ENCODE results near the gene C2CD4A.

The C2CD4A gene

GRCh38 chr15:62104846-62105245 lies 38.1 kb downstream of the C2CD4A start:
- Histone ChIP-seq H3K4me3 (replicated peaks; ENCODE audit: insufficient read depth, low read length) (no peak overlapping the region), H3K27me3 (ENCODE audit: insufficient read depth, poor library complexity, severe bottlenecking) (peaks cover under 1% of the 10 kb centered on the region), H3K27ac (replicated peaks) (no peak overlapping the region)
- no peak for TF ChIP-seq CTCF (IDR thresholded peaks at IDR 0.05; ENCODE audit: insufficient read depth, low read length)
- no peak for TF ChIP-seq POLR2AphosphoS5 (IDR thresholded peaks at IDR 0.05; ENCODE audit: low read depth)
- TF ChIP-seq SPI1 (IDR thresholded peaks at IDR 0.05; ENCODE audit: borderline replicate concordance, low read depth), result no peak
- TF ChIP-seq REST (IDR thresholded peaks at IDR 0.05; ENCODE audit: insufficient replicate concordance, low read depth), result no peak
- no peak for TF ChIP-seq GABPA (IDR thresholded peaks at IDR 0.05; ENCODE audit: low read depth)
- no peak for DNase-seq (ENCODE audit: low read depth in 1 of 2, low spot score in 1 of 2)

GRCh38 chr15:62105266-62105665 lies 38.5 kb downstream of the C2CD4A start:
- H3K4me3 ChIP-seq (replicated peaks; ENCODE audit: insufficient read depth, low read length), result no peak overlapping the region
- no peak for TF ChIP-seq SPI1 (IDR thresholded peaks at IDR 0.05; ENCODE audit: borderline replicate concordance, low read depth)
- no peak for TF ChIP-seq CTCF (IDR thresholded peaks at IDR 0.05; ENCODE audit: insufficient read depth, low read length)
- TF ChIP-seq GABPA (IDR thresholded peaks at IDR 0.05; ENCODE audit: low read depth), result no peak
- no peak for TF ChIP-seq REST (IDR thresholded peaks at IDR 0.05; ENCODE audit: insufficient replicate concordance, low read depth)
- TF ChIP-seq POLR2AphosphoS5 (IDR thresholded peaks at IDR 0.05; ENCODE audit: low read depth), result no peak
- no peak for DNase-seq (ENCODE audit: low read depth in 1 of 2, low spot score in 1 of 2)
- H3K27ac ChIP-seq (replicated peaks), result no peak overlapping the region
- H3K27me3 ChIP-seq (ENCODE audit: insufficient read depth, poor library complexity, severe bottlenecking), result peaks cover 3% of the 10 kb centered on the region

- H3K27ac ChIP-seq (replicated peaks), result no peak overlapping the region
- no peak overlapping the region for H3K4me3 ChIP-seq (replicated peaks; ENCODE audit: insufficient read depth, low read length)
- H3K27me3 ChIP-seq (ENCODE audit: insufficient read depth, poor library complexity, severe bottlenecking), result peaks cover 3% of the 10 kb centered on the region
- no peak for TF ChIP-seq POLR2AphosphoS5 (IDR thresholded peaks at IDR 0.05; ENCODE audit: low read depth)
- TF ChIP-seq CTCF (IDR thresholded peaks at IDR 0.05; ENCODE audit: insufficient read depth, low read length), result no peak
- TF ChIP-seq SPI1 (IDR thresholded peaks at IDR 0.05; ENCODE audit: borderline replicate concordance, low read depth), result no peak
- TF ChIP-seq REST (IDR thresholded peaks at IDR 0.05; ENCODE audit: insufficient replicate concordance, low read depth), result no peak
- no peak for DNase-seq (ENCODE audit: low read depth in 1 of 2, low spot score in 1 of 2)
Observed at GRCh38 chr15:62106096-62106495, 39.3 kb downstream of the C2CD4A start.

All from HL-60 (cell line).